ENCODE data around the gene ARL15. TPM values are rescaled to one million over a fixed set of nuclear protein-coding genes. Genes with fewer than 3 reads are reported as not detected.

ARL15 gene
- total RNA-seq, 1 donor from 2014 or later, result 74.4 TPM

GRCh38 chr5:54156577-54156976 lies 153.8 kb downstream of the ARL15 start:
- Histone ChIP-seq H3K4me1 (no peaks in the 10 kb centered on the region), H3K27ac (no peak overlapping the region), H3K9me3 (no peaks in the 10 kb centered on the region), H3K4me3 (no peak overlapping the region), H3K27me3 (no peaks in the 10 kb centered on the region), H3K36me3 (no peaks in the 10 kb centered on the region)
- no peak for DNase-seq (ENCODE audit: extremely low spot score in 2 of 2)
- TF ChIP-seq POLR2AphosphoS5 (IDR thresholded peaks at IDR 0.05; ENCODE audit: insufficient read depth in 1 of 2, low read depth in 1 of 2) (no peak), POLR2A (IDR thresholded peaks at IDR 0.05) (no peak), CTCF (IDR thresholded peaks at IDR 0.05) (no peak)
- intact Hi-C loops (cut with DNase I), result no loop called here

GRCh38 chr5:54150841-54151240 lies 159.5 kb downstream of the ARL15 start:
- H3K9me3 ChIP-seq, result no peaks in the 10 kb centered on the region
- no peaks in the 10 kb centered on the region for H3K36me3 ChIP-seq
- H3K27me3 ChIP-seq, result no peaks in the 10 kb centered on the region
- TF ChIP-seq POLR2A (IDR thresholded peaks at IDR 0.05) (no peak), CTCF (IDR thresholded peaks at IDR 0.05) (no peak), POLR2AphosphoS5 (IDR thresholded peaks at IDR 0.05; ENCODE audit: insufficient read depth in 1 of 2, low read depth in 1 of 2) (no peak)
- no peak overlapping the region for H3K4me3 ChIP-seq
- intact Hi-C loops (cut with DNase I), result no loop called here
- H3K4me1 ChIP-seq, result no peaks in the 10 kb centered on the region
- H3K27ac ChIP-seq, result no peak overlapping the region
- no peak for DNase-seq (ENCODE audit: extremely low spot score in 2 of 2)

- no peak for TF ChIP-seq POLR2AphosphoS5 (IDR thresholded peaks at IDR 0.05; ENCODE audit: insufficient read depth in 1 of 2, low read depth in 1 of 2)
- no peak for TF ChIP-seq POLR2A (IDR thresholded peaks at IDR 0.05)
- TF ChIP-seq CTCF (IDR thresholded peaks at IDR 0.05), result no peak
- no peak overlapping the region for H3K4me3 ChIP-seq
- no peak overlapping the region for H3K27ac ChIP-seq
- no peaks in the 10 kb centered on the region for H3K36me3 ChIP-seq
- no peaks in the 10 kb centered on the region for H3K9me3 ChIP-seq
- H3K4me1 ChIP-seq, result no peaks in the 10 kb centered on the region
- DNase-seq (ENCODE audit: extremely low spot score in 2 of 2), result no peak
- H3K27me3 ChIP-seq, result no peaks in the 10 kb centered on the region
- intact Hi-C loops (cut with DNase I), result no loop called here
Measured at GRCh38 chr5:54148858-54149257, 161.5 kb downstream of the ARL15 start.

GRCh38 chr5:54148067-54148845 lies 162.1 kb downstream of the ARL15 start:
- Histone ChIP-seq H3K27me3 (no peaks in the 10 kb centered on the region), H3K36me3 (no peaks in the 10 kb centered on the region), H3K4me1 (no peaks in the 10 kb centered on the region), H3K9me3 (no peaks in the 10 kb centered on the region), H3K27ac (no peak overlapping the region), H3K4me3 (no peak overlapping the region)
- no peak for DNase-seq (ENCODE audit: extremely low spot score in 2 of 2)
- intact Hi-C loops (cut with DNase I), result no loop called here
- TF ChIP-seq POLR2A (IDR thresholded peaks at IDR 0.05), result no peak
- TF ChIP-seq POLR2AphosphoS5 (IDR thresholded peaks at IDR 0.05; ENCODE audit: insufficient read depth in 1 of 2, low read depth in 1 of 2), result no peak
- no peak for TF ChIP-seq CTCF (IDR thresholded peaks at IDR 0.05)

GRCh38 chr5:54146916-54147315 lies 163.5 kb downstream of the ARL15 start:
- intact Hi-C loops (cut with DNase I), result no loop called here
- Histone ChIP-seq H3K9me3 (no peaks in the 10 kb centered on the region), H3K4me1 (no peaks in the 10 kb centered on the region), H3K27me3 (no peaks in the 10 kb centered on the region), H3K4me3 (no peak overlapping the region), H3K27ac (no peak overlapping the region), H3K36me3 (no peaks in the 10 kb centered on the region)
- no peak for DNase-seq (ENCODE audit: extremely low spot score in 2 of 2)
- TF ChIP-seq POLR2A (IDR thresholded peaks at IDR 0.05) (no peak), CTCF (IDR thresholded peaks at IDR 0.05) (no peak), POLR2AphosphoS5 (IDR thresholded peaks at IDR 0.05; ENCODE audit: insufficient read depth in 1 of 2, low read depth in 1 of 2) (no peak)

Measured in vagina (tissue), 2 donors.